Astrocyte (in vitro differentiated cells and primary cell): ENCODE measurements around the gene SDHAF4. TPM values are rescaled to one million over a fixed set of nuclear protein-coding genes. Genes with fewer than 3 reads are reported as not detected.

ENCODE experiments used
- DNase-seq: peaks from one replicate; pipeline ENCODE4 v3.0.0-alpha.2; 2010; ENCODE audit warnings: low read depth
- FAIRE-seq: peaks from 2 replicates; lab custom pipeline; 2011; peaks lifted over from hg19 to GRCh38; lab: Jason Lieb, UNC
- H2AFZ ChIP-seq: 2 replicates; pipeline ENCODE4 v1.6.0; 2012; ENCODE audit warnings: low read depth, low read length, inconsistent platforms
- H3K27ac ChIP-seq: 2 replicates; pipeline ENCODE4 v1.5.1; 2011; ENCODE audit warnings: low read depth, low read length, inconsistent platforms
- H3K27me3 ChIP-seq: 2 replicates; pipeline ENCODE4 v1.6.0; 2011; ENCODE audit warnings: low read length, inconsistent platforms; ENCODE audit not compliant: insufficient read depth
- H3K36me3 ChIP-seq: 2 replicates; pipeline ENCODE4 v1.5.1; 2011; ENCODE audit warnings: low read length, inconsistent platforms; ENCODE audit not compliant: insufficient read depth
- H3K4me1 ChIP-seq: 2 replicates; pipeline ENCODE4 v1.5.1; 2011; ENCODE audit warnings: low read length, inconsistent platforms; ENCODE audit not compliant: insufficient read depth
- H3K4me2 ChIP-seq: 2 replicates; pipeline ENCODE4 v1.6.0; 2012; ENCODE audit warnings: low read length, inconsistent platforms
- H3K4me3 ChIP-seq: 2 replicates; pipeline ENCODE4 v1.5.1; 2011; ENCODE audit warnings: low read depth, mild to moderate bottlenecking, low read length, inconsistent platforms; ENCODE audit not compliant: insufficient read depth
- H3K79me2 ChIP-seq: 2 replicates; pipeline ENCODE4 v1.6.0; 2012; ENCODE audit warnings: mild to moderate bottlenecking, low read length, inconsistent platforms; ENCODE audit not compliant: insufficient read depth
- H3K9ac ChIP-seq: 2 replicates; pipeline ENCODE4 v1.6.0; 2012; ENCODE audit warnings: mild to moderate bottlenecking, low read length, inconsistent platforms
- H3K9me3 ChIP-seq: 2 replicates; pipeline ENCODE4 v1.5.1; 2012; ENCODE audit warnings: low read depth, mild to moderate bottlenecking, low read length, inconsistent platforms; ENCODE audit not compliant: insufficient read depth
- H4K20me1 ChIP-seq: 2 replicates; pipeline ENCODE4 v1.6.0; 2012; ENCODE audit warnings: low read length, inconsistent platforms; ENCODE audit not compliant: insufficient read depth
- H3K27ac Mint-ChIP-seq: one replicate; pipeline ENCODE4 v1.8.0; 2021; ENCODE audit warnings: mild to moderate bottlenecking, mixed read lengths; ENCODE audit not compliant: unreplicated experiment
- H3K27me3 Mint-ChIP-seq: one replicate; pipeline ENCODE4 v1.8.0; 2021; ENCODE audit warnings: low read depth, mixed read lengths; ENCODE audit not compliant: unreplicated experiment
- H3K36me3 Mint-ChIP-seq: one replicate; pipeline ENCODE4 v1.8.0; 2021; ENCODE audit warnings: low read depth, mixed read lengths; ENCODE audit not compliant: unreplicated experiment
- H3K4me1 Mint-ChIP-seq: one replicate; pipeline ENCODE4 v1.8.0; 2021; ENCODE audit warnings: low read depth, mixed read lengths; ENCODE audit not compliant: unreplicated experiment
- H3K4me3 Mint-ChIP-seq: one replicate; pipeline ENCODE4 v1.8.0; 2021; ENCODE audit warnings: mild to moderate bottlenecking, moderate library complexity, mixed read lengths; ENCODE audit not compliant: unreplicated experiment
- H3K9me3 Mint-ChIP-seq: one replicate; pipeline ENCODE4 v1.8.0; 2021; ENCODE audit warnings: mild to moderate bottlenecking, mixed read lengths; ENCODE audit not compliant: unreplicated experiment
- CTCF ChIP-seq: IDR thresholded peaks from 2 replicates; pipeline ENCODE4 v1.5.1; 2011; ENCODE audit warnings: low read depth, mild to moderate bottlenecking, inconsistent platforms, low read length, moderate library complexity; ENCODE audit not compliant: insufficient read depth
- EZH2 ChIP-seq: IDR thresholded peaks from 2 replicates; pipeline ENCODE4 v1.6.1; 2012; ENCODE audit warnings: mild to moderate bottlenecking, low read length, inconsistent platforms; ENCODE audit not compliant: insufficient read depth
- total RNA-seq: library from RNA; stranded (reverse); gene quantifications from 2 replicates; pipeline ENCODE4 v1.2.1, GENCODE V29; 2021

The SDHAF4 gene
- total RNA-seq, 1 donor from 2014 or later = 8.3 TPM

- Mint-ChIP-seq H3K4me3 (no peak overlapping the region), H3K36me3 (no peaks in the 10 kb centered on the region), H3K4me1 (no peaks in the 10 kb centered on the region), H3K27ac (no peak overlapping the region), H3K9me3 (no peaks in the 10 kb centered on the region), H3K27me3 (no peaks in the 10 kb centered on the region)
- H4K20me1 ChIP-seq = no peaks in the 10 kb centered on the region
- FAIRE-seq = no peak
- H2AFZ ChIP-seq = no peak overlapping the region
- peak; percentile 34 for TF ChIP-seq CTCF
- no peak for TF ChIP-seq EZH2
- no peak overlapping the region for H3K4me3 ChIP-seq
- H3K4me1 ChIP-seq = no peaks in the 10 kb centered on the region
- DNase-seq = peak; percentile 5
- no peaks in the 10 kb centered on the region for H3K9me3 ChIP-seq
- no peak overlapping the region for H3K4me2 ChIP-seq
- H3K27ac ChIP-seq = no peak overlapping the region
- H3K36me3 ChIP-seq = no peaks in the 10 kb centered on the region
- no peak overlapping the region for H3K9ac ChIP-seq
- no peaks in the 10 kb centered on the region for H3K27me3 ChIP-seq
- no peaks in the 10 kb centered on the region for H3K79me2 ChIP-seq
Measured at GRCh38 chr6:70547313-70547712, 19.4 kb upstream of the SDHAF4 start.

- H3K4me1 Mint-ChIP-seq = no peaks in the 10 kb centered on the region
- no peaks in the 10 kb centered on the region for H3K27me3 Mint-ChIP-seq
- no peak overlapping the region for H3K4me3 Mint-ChIP-seq
- H3K27ac ChIP-seq = no peak overlapping the region
- no peaks in the 10 kb centered on the region for H3K27me3 ChIP-seq
- no peaks in the 10 kb centered on the region for H3K36me3 Mint-ChIP-seq
- no peak overlapping the region for H2AFZ ChIP-seq
- FAIRE-seq (no peak), DNase-seq (no peak)
- no peaks in the 10 kb centered on the region for H3K4me1 ChIP-seq
- H4K20me1 ChIP-seq = no peaks in the 10 kb centered on the region
- no peak overlapping the region for H3K9ac ChIP-seq
- no peaks in the 10 kb centered on the region for H3K36me3 ChIP-seq
- no peaks in the 10 kb centered on the region for H3K9me3 ChIP-seq
- no peak overlapping the region for H3K4me2 ChIP-seq
- no peak overlapping the region for H3K4me3 ChIP-seq
- H3K9me3 Mint-ChIP-seq = no peaks in the 10 kb centered on the region
- no peaks in the 10 kb centered on the region for H3K79me2 ChIP-seq
- H3K27ac Mint-ChIP-seq = no peak overlapping the region
- no peak for TF ChIP-seq EZH2
- TF ChIP-seq CTCF = no peak
Measured at GRCh38 chr6:70547905-70548304, 18.8 kb upstream of the SDHAF4 start.

DNA sequence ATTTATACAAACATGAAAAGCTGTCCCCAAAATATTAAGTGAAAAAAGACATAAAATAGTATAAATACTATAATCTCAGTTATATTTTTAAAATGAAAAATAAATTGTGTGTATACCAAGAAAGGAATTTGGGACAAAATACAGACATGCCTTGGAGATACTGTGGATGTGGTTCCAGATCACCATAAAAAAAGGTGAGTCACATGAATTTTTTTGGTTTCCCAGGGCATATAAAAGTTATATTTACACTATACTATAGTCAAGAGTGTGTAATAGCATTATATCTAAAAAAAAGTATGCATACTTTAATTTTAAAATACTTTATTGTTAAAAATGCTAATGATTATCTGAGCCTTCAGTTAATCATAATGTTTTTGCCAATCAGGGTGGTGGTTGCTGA, 17.4 kb upstream of the SDHAF4 start:
- Mint-ChIP-seq H3K36me3 (no peaks in the 10 kb centered on the region), H3K27ac (no peak overlapping the region), H3K4me3 (no peak overlapping the region), H3K27me3 (no peaks in the 10 kb centered on the region), H3K4me1 (no peaks in the 10 kb centered on the region), H3K9me3 (no peaks in the 10 kb centered on the region)
- Histone ChIP-seq H3K36me3 (no peaks in the 10 kb centered on the region), H3K27me3 (no peaks in the 10 kb centered on the region), H3K9ac (no peak overlapping the region), H2AFZ (no peak overlapping the region), H3K4me3 (no peak overlapping the region), H3K27ac (no peak overlapping the region), H3K4me2 (no peak overlapping the region), H3K4me1 (no peaks in the 10 kb centered on the region), H3K9me3 (no peaks in the 10 kb centered on the region), H3K79me2 (no peaks in the 10 kb centered on the region), H4K20me1 (no peaks in the 10 kb centered on the region)
- FAIRE-seq = no peak
- DNase-seq = no peak
- TF ChIP-seq EZH2 (no peak), CTCF (no peak)
